OCI-M1 (cell line): Measurements from ENCODE around the gene PRKN.
A peak's percentile ranks its signal among the peaks of the same experiment; 100 is the strongest.
"Not testable (repeated sequence)": the region's sequence is repeated elsewhere in the genome, so short reads cannot be mapped to it uniquely, and the experiment has no call there.

Source experiments
- DNase-seq: peaks from one replicate; lab custom pipeline; 2025; lab: John Stamatoyannopoulos, UW

PRKN gene

DNA sequence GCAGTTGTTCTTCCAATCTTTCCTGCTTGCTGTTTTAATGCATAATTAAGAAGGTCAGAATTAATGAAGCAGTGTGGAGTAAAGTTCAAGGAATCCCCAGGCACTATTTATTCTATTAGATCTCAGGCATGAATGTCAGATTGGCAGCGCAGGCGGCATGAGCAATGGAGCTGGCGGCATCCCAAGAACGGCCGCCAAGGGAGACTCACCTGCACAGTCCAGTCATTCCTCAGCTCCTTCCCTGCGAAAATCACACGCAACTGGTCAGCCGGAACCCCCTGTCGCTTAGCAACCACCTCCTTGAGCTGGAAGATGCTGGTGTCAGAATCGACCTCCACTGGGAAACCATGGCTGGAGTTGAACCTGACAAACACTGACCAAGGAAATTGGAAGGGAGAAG is 284.5 kb downstream of the PRKN start:
- no peak for DNase-seq

DNA sequence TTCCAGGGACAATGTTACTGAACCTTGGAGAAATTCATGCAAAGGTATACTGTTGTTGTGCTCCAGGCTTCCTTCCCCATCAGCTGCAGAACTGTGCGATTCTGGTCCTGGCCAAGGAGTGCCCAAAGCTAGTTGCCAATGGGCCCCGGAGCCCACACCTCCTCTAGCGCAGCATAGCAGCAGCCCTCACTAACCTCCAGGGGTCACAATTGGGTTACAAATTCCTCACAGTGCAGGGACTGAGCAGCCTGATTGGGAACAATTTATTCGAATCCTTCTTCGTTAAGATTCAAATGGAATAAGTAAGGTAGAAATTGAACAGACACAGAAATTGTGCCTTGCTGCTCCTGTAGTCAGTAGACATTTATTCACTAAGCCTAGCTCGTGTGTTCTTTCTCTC is 284.9 kb downstream of the PRKN start:
- DNase-seq = peak; percentile 49

DNA sequence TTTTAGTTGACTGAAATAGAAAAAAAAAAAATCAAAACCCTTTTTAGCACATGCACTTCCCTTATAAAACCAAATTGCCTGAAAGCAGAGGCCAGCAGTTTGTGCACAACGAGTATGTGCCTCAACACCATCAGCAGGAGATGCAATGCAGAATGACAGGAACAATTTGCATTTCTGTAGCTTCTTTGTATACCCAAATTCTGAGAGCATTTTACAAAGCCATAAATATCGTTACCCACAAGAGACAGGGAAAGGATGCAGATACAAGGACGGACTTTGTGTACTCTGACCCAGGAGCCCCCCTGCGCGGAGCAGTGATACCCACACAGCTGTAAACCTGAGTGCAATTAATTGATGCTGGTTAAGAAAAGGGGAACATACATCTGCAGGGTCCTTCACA is 285.6 kb downstream of the PRKN start:
- DNase-seq = no peak

DNA sequence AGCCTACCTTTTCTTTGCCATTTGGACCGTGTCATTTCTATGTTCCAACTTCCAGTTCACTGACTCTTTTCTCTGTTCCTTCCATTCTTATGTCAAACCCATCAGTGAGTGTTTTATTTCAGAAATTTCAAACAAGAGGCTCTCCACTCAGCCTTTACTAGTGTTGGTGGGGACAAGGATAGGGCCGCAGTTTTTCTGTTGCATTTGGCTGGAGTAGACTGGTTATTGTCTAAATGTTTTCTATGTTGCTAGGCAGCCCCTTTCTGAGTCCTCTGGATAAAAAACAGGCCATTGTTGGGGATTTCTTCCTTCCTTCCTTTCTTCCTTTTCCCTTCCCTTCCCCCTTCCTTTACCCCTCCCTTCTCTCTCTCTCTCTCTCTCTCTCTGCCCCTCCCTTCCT is 288.6 kb downstream of the PRKN start:
- no peak for DNase-seq

DNA sequence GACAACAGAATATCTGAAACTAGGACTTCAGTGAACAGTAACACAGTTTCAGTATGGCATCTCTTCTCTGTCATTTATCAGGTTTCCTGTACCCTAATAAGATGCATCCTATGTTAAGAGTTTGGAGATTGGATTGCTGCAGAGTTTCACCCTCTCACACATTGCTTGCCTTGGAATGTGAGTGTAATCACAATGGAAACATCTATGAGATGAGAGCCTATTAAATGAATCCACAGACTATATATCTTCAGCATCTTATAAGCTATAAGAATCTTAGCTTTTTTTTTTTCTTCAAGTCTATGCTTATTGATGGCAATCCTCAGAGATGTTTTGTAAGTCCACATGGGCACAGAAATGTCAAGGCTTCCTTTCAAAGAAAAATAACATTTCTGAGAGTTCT is 292.5 kb downstream of the PRKN start:
- no peak for DNase-seq

DNA sequence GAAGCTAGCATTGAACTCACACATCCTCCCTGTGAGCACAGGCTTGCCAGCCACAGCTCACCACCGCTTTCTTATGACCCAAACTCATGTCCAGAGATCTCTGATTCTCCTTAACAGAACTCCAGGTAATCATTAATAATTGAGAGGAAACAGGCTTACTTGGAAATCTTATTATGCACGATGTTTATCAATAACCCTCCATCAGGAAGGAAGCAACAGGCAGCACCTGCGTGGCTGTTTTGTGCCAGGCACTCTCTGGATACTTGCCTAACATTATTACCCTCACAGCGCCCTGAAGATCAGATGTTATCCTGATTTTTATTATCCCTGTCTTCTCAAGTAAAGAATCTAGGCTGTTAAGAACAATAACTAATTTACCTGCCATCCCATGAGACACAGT is 306.6 kb downstream of the PRKN start:
- DNase-seq = no peak

DNA sequence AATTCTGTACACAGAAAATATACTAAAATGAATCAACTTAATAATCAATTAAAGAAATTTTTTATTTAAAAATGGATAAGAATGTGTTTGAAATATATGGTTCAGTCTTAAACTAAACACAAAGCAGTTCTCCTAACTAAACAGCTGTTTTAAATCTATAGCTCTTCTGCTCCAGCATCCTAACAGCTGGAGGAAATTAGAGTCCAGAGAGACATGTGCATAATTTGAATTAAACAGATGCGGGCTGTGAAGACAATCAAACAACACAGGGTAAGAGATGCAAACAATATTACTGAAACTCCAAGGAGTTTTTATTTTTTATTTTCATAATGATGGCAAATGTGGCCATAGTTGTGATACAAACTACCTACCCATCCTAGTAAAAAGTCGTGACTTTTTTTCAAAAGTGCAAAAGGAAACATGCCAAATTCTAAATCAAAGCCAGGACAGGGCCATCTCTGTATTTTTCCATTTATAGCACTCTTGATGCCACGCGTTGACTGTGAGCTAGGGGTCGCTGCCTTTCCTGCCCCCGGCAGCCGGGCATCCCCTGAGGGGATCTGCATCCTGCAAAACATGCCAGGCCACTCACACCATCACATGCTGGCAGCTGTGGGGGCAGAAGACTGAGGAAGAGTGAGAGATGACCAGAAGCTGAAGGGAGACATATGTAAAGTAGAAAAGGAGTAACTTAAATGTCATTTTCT is 310.6 kb downstream of the PRKN start:
- DNase-seq = no peak

DNA sequence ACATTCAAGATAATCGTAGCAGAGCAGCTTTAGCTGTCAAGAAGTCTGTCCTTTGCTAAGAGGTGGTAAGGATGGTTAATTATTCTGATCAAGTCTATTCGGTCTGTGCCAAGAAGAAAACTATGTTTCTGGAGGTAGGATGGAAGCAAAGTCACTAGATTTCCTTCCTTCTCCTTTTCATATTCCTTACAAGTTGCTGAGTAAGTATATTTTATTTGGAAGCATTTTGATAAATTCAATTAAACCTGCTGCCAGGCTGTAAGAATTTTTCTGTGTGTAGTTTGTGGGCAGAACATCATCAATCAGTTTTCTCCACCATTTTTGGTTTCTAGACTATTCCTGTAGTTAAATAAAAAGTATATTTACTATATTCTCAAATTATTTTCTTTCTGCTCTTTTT is 311.3 kb downstream of the PRKN start:
- no peak for DNase-seq

DNA sequence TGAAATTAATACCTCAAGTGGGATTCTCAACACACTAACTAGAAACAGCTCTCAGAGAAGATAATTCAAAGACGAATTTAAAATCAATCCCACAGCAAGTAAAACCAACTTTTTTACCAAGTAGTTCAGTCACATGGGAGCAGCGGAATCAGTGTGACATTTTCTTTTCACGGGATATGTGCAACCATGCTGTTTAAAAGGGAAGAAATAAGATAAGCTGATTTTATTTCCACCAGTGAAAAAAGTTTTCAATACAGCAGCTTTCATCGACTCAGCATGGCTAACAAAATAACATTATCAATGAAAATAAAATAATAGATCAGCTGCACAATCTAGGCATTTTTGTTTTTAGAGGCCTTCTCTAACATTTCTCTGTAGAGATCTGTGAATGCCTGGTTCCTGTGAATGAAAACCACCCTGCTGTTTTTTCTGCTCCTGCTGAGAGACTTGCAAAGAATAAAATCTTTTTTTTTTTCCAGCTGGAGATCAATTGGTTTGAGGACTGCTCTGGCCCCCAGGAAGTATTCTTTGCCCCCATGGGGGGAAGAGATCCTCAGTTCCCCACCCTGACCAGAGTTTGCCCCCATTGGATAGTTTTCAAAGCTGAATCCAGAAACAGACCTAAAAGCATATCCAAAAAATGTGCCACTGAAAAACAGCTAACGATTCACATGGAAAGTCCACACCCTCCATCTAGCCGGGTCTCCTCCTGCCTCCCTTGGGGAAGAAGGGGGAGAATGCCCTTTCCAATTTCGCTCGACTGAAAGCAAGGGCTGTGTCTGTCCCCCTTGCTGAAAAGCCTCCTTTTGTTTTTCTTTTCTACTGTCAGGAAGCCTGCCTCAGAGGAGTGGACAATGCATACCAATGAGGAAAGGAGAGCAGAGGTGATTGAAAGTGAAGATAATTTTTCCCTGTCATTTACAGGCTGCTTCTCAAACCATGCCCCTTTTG is 317.6 kb downstream of the PRKN start:
- DNase-seq = no peak

DNA sequence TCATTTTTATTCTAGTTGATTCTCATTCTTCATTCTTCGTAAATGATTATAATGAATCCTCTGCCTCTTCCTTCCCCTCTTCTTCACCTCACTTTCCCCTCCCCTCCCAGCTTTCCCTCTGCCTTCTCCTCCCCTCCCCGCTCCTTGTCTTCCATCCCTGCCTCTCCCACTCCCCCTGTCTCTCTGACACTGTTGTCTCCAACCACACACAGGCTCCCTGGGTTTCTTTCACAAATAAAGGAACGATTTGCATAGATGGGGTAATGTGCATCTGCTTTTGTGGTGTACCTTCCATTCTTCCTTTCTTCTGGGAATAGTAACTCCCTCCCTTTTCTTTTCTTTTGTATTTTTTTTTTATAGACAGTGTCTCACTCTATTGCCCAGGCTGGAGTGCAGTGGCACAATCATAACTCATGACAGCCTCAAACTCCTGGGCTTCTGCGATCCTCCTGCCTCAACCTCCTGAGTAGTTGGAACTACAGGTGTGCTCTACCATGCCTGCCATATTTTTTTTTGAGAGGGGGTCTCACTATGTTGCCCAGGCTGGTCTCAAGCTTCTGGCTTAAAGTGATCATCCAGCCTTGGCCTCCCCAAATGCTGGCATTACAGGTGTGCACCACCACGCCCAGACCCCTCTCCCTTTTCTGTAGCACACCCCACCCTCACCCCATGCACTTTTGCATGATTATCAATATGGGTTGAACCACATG is 318.6 kb downstream of the PRKN start:
- no peak for DNase-seq

DNA sequence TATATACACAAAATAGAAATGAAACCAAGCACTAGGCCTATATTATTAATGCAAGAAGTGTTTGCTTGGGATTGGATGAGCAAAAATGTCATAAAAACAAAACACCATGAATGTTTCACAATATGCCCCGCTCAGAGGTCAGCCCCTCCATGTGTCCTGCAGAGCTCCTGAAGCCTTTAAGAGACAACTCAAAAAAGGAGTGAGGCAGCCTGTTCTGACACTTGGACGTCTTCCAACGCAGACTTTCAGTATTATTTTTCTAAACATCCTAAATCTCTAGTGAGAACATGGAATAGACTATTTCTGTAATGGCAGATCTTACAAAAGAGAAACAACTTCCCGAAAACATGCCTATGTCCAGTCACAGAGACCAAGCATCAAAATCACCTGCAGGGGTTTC is 322.6 kb downstream of the PRKN start:
- DNase-seq = no peak

DNA sequence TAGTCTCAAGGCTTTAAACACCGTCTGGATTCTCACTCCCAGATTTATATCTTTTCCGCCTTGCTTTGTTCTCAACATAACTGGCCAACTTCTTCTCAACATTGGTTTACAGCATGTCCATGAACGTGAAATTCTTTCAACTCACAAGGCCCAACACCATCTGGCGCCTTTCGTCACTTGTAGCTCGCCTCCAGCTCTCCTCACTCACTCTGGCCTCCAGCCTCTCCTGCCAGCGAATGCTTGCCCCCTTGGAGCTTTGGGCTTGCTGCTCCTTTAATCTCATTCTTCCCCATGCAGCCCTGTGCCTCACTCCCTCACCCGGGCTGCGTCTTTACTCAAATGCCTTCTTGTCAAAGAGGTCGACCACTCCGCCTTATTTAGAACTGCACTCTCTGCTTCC is 324.5 kb downstream of the PRKN start:
- DNase-seq = no peak

DNA sequence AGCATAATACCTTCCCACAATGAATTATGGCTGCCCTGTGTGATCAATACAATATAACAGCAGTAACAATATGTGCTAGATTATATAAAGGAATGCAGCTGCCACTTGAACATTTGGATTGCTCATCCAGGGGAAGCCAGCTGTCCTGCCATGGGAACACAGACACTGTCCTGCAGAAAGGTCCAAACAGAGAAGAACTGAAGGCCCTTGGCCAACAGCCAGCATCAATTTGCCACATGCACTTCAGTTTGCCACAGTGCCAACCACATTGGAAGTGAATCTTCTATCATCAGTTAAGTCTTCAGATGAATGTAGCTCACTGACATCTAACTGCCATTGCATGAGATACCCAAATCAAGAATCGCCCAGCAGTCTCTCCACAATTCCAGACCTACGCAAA is 332.4 kb downstream of the PRKN start:
- no peak for DNase-seq

DNA sequence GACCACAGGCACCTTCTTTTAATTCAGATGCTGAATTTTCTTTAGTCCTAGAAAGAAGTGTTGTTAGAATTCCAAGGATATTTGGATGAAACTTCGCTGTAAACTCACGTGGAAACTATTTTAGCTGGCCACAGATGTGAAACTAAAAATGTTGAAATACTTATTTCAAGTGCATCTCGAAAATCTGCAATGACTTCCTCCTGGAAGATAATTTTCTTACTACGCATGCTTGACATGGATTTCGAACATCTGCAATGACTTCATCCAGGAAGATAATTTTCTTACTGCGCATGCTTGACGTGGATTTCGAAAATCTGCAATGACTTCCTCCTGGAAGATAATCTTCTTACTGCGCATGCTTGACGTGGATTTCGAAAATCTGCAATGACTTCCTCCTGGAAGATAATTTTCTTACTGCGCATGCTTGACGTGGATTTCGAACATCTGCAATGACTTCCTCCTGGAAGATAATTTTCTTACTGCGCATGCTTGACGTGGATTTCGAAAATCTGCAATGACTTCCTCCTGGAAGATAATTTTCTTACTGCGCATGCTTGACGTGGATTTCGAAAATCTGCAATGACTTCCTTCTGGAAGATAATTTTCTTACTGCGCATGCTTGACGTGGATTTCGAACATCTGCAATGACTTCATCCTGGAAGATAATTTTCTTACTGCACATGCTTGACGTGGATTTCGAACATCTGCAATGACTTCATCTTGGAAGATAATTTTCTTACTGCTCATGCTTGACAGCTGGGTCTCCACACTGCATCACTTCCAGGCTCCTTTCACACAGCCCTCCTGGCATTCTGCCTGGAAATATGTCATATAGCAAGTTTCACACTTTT is 336.4 kb downstream of the PRKN start:
- not testable (repeated sequence) for DNase-seq

DNA sequence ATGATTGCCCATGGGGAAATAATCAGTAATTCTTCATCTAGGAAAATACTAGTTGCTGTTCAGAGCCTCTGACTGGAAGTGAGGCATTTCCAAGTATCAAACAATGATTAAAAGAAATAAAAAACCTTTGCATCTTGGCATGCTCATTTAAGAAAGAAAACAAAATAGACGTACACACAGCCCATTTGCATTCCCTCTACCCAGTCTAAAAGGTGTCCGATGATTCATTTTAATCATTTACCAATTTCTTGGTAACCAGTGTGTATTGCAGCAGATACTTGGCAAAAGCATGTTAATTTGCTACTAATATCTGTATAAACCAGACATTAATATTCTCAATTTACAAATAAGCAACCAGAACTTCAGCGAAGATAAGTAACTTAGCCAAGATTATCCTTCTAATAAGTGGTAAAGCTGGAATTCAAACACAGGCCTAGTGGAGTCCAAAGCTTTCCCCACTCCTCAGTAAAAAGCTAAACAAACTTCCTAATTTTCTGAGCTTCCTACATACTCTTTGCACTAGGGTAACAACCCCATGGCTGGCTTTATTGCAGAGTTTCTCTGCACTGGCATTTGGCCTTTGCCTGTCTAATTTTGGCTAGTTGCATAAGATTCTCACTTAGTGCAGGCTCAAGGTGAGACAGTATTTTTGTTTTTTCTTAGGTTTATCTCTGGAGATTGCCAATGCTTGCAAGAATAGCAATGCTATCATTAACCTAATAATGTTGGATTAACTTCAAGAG is 338.1 kb downstream of the PRKN start:
- DNase-seq = no peak

DNA sequence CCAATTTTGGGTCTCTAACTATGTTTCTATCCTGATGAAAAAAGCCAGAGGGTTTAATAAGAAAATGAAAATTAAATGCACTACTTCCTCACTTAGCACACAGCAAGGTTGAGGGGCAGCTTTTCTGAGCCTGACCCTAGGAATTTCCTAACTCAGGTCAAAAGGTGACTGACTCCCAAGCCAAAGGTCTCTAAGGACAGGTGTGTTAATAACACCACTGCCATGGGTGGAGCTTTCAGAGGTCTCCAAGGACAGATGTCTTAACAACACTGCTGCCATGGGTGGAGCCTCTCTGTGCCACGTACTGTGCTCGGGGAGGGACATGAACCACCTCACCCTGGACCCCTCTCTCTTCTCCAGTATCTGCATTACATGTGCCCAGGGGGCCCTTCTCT is 339.2 kb downstream of the PRKN start:
- no peak for DNase-seq

DNA sequence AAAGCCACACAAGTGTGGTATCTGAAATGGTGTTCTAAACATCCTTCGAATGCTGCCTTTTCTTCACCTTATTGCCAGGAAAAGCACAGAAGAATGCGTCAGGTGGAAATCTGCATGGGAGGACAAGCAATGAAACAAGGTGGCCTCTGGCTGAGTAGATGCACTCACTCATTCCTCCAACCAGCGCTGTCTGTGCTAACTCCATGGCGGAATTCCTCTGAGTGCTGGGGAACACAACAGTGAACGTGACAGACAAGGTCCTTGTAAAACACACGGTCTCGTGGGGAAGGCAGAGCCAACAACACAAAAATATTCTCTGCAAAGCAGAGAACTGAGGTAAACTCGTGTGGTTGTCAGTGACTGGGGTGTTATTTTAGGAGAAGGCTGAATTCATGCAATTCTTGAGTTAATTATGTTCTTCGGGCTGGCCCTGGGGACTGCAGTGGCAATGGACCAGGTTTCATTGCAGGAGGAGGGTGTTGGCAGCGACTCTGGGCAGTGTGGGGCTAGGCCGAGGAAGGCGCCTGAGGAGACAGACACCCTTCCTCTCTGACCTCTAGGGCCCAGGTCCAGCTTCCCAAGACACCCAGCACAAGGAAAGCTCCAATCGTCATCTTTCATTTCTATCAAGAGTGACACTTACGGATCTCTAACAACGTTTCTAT is 339.7 kb downstream of the PRKN start:
- DNase-seq = no peak

DNA sequence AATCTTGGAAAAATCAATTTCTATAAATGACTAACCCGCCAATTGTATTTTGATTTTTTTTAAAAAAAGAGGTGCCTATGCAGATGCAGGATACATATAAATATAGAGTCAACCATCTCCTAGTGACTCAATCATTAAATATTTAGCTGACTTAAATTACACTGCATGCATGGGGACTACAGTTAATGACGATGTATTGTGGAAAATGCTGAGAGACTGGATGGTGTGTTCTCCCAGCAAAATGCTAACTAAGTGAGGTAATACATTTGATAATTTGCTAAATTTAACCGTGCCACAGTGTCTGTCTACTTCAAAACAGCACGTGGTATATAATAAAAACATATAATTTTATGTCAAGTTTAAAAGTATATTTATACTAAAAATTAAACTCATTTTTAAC is 341.6 kb downstream of the PRKN start:
- DNase-seq = no peak

DNA sequence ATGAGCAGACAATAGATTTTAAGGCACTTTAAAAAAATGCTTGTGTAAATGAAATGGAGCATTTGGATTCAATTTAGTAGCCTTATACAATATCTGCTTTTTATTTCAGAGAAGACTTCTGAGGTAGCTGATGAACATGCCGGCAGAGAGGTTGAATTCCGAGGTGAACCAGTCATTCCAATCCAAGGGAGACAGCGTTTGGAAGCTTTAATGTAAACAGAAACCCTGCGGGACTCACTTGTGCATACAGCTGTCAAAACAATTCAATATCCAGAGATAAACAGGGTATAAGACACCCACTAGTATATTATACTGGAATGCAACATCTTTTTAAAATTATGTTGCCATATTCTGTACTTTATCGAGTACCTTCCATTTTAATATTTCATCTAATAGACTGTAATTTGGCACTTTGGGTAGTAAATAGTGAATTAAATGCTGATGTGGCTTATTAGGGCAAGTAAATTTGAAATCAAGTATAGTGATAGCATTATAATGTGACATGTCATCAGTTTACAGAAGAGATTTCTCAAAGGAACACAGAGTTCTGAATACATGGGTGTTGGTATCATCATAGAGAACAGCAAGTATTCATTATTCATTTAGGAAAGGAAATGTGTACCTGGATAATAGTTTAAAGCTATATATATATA is 347.7 kb downstream of the PRKN start:
- no peak for DNase-seq

DNA sequence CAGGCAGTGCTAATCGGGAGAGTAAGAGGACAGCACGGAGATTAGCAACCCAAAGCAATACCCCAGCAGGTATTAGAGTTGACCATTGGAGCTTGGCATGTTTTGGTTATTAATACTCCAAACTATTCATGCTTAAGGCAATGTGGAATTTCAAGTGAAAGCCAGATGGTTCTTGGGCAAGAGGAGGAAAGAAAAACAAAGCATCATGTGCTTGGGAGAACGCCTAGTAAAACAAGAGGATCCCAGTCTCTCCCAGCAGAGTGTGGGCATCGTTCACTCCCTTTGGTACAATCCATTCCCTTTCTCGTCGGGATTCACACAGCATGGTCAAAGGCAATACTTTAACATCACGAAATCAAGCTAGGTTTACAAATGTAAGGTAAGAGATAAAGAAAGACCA is 349.8 kb downstream of the PRKN start:
- DNase-seq = no peak
